HG03280 (cell line): Measurements from ENCODE around the gene NR5A2.

Experiments used
- ATAC-seq: cut with Tn5 transposase; IDR thresholded peaks from one replicate; pipeline ENCODE4 v1.9.1; 2021; ENCODE audit warnings: mild to moderate bottlenecking, moderate library complexity; ENCODE audit not compliant: unreplicated experiment

Gene NR5A2

DNA sequence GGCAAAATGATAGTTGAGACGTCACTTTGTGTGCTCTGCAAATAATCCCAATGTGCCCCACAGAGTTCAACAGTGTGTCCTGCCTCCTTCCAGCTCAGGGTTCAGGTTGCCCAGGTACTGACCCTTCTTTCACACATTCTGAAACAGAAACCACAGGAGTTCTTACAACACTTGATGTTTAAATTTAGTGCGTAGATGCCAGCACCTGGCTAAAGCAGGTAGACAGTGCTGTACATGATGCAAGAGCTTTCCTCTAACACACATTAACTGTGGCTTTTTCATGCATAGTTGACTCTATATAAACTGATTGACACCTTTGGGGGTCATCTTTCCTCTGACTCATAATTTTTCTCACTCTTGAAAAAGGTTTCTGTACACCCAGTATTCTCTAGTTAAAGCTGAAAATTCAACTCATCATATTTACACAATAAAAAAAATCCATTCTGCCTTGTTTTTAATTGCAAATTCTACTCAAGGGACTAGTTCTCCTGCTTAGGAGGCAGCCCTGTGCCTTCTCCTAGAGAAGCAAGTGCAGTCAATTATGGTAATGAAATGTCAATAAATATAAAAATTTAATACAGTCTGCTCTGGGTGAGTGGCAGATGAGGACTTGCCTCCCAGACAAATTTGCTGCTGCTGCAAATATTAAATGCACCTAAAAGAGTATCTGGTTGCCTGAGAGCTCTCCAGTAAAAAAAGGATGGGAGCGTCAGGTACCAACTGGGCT lies 91.4 kb downstream of the NR5A2 start:
- ATAC-seq, result no peak

DNA sequence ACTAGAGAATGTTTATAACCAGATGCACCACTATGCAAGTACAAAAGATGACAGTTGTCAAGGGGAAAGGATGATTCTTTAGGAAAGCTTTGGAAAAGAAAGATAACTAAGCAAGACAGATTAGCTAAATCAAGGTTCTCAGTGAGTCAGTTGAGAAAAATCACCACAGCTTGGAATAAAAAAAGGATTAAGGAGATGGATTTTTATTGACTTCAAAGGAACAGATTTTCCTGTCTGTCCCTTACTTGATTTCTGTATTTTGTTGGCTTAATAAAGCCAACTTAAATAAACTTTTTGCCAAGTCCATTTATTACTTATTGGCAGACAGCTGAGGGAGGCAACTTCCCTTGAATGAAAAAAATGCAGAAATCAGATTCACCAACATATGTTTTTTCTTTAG lies 93.9 kb downstream of the NR5A2 start:
- ATAC-seq, result no peak

DNA sequence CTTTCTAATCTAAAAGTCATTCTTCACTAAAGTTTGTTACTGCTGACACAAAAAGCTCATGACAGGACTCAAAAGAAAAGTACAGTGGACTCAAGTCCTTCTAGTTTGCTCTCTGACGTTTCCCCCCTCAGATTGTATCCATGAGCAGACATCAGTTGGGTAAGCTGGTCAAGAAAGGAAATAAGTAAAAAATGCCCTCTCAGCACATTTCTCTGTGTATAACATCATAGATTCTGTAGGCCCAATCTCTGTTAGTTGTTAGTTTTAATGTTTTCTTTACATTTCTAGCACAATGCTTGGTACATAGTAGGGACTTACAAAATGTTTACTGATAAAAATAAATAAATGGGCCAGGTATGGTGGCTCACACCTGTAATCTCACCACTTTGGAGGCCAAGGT lies 96.8 kb downstream of the NR5A2 start:
- no peak for ATAC-seq

DNA sequence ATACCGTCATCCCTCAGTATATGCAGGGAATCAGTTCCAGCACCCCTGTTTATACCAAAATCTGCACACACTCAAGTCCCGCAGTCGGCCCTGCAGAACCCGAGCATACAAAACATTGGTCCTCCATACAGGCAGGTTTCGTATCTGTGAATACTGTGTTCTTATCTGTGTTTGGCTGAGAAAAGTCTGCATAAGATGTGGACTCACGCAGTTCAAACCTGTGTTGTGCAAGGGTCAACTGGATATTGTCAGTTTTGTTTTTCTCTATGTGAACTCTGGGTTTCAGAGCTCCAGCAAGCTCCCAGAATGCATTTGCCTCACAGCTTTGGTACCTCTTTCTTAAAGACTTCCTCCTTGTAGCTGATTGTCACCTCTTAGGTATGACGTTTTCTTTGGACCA lies 100.6 kb downstream of the NR5A2 start:
- no peak for ATAC-seq

DNA sequence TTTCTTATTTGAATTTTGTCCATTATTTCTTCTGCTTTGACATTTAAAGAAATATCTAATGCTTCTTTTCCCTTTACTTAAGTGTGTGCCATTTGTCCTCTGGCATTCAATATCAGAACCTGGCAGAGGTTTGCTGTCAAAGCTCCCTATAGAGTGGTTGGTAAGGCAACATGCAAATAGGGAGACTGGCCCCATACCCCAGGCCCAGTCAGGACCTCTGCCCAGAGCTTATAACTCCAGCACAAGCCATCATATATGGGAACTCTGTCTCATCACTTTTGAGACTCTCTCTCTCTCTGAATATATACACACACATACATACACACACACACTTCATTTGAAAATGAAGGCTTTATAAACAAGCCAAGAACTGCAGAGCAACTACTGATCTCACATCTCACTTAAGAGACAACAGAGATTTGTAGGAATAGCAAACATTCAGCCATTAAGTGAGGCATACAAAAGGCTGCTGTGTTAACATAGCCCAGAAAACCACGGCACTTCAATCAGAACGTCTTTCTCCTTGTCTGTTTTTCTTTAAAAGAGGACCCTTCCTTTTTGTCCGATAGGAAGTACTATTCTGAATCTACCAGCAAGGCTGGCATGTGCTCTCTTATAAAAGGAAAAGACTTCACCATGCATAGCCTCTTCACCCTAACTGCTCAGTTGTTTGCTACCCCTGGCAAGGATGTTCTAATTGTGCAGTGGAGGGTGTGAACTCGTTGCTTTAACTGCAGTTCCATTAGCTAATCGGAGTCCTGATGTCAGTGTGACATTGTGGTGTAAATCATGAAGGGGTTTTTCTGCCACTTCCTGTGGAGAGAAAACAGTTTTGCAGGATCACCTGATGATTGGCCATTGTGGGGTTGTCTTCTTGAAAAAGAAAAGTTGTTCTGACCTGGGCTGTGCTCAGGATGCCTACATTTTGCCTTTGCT lies 101.7 kb downstream of the NR5A2 start:
- ATAC-seq, result no peak

DNA sequence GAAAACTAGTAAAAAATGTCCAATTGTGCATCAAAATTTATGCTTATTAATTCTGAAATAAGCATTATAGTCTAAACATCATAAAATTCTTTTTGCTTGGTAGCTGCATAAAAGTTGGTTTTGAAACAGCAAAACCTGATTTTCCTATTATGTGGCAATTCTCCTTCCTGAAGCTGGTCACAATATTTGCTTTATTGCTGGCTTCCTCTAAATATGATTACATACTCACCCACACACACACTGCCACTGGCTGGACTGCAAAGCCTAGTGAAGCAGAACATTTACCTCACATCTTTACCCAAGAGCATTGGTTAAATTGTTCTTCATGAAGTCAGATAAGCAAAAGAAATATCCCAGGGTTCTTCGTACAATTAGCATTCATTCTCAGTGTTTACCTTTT lies 103.0 kb downstream of the NR5A2 start:
- no peak for ATAC-seq

DNA sequence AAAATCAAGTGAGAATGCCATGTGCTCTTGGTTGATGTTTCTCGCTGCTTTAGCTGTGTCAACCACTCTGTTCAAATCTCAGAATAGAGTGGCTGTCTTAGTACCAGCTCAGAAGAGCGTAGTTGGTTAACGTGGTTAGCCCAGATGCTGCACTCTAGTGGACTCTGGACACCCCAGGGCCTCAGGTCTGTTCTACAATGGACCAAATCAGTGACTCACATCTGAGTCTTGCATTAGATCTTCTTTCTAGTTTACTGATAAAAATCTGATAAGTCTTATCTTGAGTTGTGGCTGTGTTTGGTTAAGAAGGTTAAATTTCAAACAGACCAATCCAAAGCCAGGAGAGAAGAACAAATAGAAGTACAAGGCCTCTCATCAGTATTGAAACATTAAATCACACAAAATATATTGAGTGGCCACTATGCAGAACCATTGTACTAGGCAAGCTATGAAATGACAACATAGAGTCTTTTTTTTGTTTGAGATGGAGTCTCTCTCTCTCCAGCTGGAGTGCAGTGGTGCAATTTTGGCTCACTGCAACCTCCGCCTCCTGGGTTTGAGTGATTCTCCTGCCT lies 104.1 kb downstream of the NR5A2 start:
- ATAC-seq, result no peak

DNA sequence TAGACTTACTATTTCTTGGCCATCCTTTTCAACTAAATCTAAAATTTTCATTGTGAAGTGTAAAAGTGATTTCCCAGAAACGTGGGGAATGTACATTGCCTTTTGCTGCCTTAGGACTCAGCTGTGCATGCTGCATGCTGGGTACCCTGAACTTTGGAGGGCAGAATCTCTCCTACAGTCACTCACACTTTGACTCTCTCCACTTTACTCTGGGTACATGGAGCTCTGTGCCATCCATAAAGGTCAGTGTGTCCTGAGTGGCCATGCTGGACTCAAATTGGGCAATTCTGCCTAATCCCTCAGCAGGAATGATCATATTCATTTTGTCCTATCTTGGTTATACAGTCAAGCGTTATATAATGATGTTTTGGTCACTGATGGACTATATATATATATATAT lies 105.6 kb downstream of the NR5A2 start:
- ATAC-seq, result no peak

DNA sequence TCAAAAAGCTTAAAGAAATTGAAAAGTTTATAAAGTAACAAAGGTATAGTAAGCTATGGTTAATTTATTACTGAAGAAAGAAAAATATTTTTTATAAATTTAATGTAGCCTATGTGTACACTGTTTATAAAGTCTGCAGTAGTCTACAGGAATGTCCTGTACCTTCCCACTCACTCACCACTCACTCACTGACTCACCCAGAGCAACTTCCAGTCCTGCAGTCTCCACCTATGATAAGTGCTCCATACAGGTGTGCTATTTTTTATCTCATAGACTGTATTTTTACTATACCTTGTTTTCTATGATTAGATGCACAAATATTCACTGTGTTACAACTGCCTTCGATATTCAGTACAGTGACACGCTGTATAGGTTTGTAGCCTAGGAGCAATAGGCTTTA lies 106.6 kb downstream of the NR5A2 start:
- ATAC-seq, result no peak

DNA sequence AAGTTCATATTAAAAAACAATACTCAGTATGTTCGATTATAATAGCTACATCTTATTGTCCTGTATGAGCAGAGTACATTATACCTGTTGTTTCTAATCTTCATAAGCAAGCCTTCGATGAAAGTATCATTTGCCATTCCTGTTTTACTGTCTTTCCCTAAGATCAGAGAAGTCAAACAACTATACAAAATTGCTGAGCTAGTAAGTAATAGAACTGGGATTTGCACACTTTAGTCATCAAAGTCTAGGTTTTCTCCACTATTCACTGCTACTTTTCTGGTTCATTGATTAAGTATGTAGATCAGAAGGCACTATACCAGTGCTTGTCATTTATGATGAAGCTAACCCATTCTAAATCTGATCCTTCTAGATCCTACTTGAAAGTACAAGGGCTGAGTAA lies 108.9 kb downstream of the NR5A2 start:
- no peak for ATAC-seq

DNA sequence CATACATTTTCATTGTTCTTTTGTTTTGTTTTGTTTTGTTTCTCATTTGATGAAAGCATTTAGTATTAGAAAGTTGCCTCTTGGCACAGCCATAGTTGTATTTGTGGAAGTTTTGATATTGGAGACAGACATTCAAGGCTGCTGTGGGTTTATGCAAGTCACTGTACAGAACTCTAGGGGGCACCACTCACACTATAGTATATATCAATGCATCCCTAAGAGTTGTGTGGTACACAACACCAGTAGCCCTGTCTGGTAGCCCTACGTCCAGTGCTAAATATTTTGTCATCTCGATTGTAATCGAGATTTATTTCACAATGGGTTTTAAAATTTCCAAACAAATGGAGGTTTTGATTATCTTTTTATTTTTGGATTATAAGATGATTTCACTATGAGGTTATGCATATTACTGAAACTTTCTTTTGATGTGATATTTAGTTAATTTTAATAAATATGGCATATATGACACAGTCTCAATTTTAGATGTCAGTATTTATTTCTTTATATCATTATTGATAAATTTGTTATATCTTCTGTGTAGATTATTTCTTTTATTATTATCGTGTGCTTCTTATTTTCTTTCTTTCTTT lies 112.2 kb downstream of the NR5A2 start:
- ATAC-seq, result peak; percentile 77

DNA sequence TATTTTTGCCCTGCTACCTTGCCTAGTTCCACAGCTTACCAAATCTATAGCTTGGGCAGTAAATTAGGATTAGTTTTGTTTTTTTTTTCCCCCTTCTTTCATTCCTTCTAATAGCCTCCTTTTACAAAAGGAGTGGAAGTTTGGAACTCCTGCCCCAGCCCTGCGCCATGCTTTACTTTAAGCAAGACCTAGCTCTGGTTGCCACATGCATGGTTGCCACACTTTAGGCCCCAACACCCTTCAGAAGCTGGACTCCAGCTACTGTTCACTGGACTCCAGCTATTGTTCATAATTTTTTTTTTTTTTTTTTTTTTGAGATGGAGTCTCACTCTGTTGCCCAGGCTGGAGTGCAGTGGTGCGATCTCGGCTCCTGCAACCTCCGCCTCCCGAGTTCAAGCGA lies 115.8 kb downstream of the NR5A2 start:
- ATAC-seq, result no peak

DNA sequence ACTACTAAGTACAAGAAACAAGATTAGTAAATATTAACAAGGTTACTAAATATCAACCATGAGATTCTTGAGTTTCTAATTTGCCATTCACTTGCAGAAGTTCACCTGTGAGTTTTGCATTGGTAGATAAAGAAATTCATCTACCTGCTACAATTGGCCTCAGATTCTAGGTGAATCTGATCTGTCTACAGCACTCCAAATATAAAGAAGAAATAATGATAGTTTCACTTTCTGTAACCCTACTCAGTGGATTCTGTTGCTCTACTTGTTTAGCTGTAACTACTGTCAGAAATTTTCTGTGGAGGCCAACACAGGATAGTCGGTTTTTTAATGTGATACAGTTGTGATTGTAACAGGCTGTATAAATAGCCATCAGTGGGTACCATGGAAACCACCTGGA lies 118.6 kb downstream of the NR5A2 start:
- ATAC-seq, result no peak

DNA sequence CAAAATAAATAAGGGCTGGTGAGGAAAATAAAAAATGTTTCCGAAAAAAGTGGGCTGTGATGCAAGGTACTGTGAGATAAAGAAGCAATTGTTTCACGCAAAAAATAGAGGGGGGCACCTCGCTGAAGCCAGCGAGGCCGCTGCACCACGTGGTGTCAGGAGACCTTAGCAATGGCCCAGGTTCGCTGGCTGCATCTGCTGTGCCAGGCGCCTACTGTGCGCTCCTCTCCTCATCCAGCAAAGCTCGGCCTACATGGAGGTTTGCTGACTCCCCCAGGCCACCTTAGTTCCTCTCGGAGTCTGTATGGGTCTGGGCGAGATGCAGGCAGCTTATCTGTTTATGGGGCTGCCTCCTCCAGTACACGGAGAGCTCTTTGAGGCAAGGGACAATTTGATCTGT lies 119.6 kb downstream of the NR5A2 start:
- no peak for ATAC-seq

DNA sequence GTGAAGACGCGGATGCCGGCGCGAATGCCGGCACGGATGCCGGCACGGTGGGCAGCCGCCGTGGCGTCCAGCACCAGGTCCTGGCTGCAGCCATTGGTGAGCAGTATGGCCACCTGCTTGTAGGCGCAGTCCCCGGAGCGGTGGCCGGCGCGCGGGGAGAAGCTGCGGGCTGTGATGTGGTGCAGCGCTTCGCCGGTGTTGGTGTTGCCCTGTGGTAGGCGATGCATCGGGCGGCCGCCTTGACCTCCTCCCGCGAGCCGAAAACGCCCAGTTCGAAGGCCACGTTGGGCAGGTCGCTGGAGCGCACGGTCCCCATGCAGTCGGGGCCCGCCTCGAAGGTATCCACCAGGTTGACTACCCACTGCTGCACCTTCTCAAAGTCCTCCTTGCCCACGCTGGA lies 120.2 kb downstream of the NR5A2 start:
- ATAC-seq, result no peak

DNA sequence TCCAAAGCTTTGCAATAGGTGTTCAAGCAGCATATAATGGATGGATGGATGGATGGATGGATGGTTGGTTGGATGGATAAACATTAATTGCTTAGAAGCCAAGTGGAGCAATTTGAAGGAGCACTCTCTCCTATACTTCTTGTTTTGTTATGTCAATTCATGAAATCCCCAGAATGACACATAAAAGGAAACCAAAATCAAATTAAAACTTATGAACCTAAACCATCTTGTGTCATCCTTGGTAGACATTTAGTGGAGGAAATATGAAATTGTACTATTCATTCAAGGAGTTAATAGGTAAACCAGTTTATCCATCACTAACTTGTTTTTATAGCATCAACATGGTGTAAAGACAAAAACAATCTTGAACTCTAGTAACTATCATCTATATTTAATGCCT lies 122.5 kb downstream of the NR5A2 start:
- ATAC-seq, result no peak

DNA sequence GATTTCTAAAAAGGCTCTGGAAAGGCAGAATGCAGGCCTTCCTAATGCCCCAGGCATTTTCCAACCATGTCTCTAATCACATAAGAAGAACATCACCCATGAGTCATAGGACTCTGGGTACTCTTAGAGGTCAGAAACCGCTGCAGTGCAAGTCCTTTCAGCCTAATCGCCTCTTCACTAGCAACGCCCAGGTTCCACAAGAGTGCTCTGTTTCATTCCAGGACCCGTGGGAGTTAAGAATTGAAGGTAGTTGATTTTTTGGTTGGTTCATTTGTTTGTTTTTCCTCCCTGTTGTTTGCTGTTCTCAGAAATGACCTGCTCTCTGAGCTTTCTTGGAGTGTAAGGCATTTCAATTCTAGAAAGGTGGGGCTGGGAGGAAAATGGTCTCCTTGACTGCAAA lies 123.2 kb downstream of the NR5A2 start:
- ATAC-seq, result peak; percentile 43

DNA sequence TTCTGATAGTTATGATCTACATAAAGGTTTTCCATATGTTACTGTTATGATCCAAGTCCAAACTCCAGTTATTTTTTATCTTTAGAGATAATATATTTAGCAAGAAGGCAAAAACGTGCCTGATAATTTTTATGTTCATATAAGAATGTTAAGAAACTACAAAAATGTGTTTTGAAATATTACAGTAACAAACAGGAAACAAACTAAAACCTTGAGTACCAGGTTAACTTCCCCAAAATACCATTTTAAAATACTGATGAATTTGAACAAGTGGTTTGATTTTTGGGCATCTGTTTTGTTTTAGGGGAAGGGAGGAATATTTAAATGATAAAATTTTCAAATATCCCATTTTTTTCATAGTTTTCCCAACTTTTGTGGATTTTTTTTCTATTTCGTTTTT lies 124.8 kb downstream of the NR5A2 start:
- no peak for ATAC-seq

DNA sequence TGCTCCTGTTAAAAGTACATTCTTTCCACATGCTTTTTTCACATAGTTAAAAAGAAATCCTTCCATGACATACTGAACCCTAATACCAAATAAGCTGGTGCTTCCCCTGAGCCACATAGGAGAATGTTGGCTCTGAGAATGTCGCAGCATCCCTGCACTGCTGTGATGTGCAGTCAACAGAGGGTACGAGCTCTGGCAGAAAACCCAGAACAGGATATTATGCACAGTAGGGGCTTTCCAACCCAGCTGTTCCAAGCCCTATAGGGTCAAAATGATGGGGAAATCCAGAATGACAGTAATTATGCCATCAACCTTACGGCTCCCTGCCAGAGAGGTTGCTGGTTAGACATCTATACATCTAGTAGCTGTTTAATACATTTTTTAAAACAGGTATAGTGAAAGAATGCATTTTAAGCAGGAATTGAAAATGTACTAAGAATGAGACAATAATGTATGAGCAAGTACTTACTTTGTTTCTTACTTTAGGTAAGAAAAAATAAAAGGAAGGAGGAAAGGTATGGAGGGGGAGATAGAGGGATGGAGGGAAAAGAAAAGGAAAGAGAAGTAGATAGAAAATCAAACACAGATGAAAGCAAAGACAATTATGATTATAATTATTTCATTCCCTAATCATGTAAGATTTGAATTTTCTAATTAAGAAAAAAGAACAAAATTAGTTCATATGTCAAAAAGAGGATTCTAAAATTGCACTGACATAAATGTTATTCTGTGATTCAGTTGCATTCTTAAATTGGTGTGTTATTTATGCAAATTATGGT lies 126.0 kb downstream of the NR5A2 start:
- ATAC-seq, result no peak

DNA sequence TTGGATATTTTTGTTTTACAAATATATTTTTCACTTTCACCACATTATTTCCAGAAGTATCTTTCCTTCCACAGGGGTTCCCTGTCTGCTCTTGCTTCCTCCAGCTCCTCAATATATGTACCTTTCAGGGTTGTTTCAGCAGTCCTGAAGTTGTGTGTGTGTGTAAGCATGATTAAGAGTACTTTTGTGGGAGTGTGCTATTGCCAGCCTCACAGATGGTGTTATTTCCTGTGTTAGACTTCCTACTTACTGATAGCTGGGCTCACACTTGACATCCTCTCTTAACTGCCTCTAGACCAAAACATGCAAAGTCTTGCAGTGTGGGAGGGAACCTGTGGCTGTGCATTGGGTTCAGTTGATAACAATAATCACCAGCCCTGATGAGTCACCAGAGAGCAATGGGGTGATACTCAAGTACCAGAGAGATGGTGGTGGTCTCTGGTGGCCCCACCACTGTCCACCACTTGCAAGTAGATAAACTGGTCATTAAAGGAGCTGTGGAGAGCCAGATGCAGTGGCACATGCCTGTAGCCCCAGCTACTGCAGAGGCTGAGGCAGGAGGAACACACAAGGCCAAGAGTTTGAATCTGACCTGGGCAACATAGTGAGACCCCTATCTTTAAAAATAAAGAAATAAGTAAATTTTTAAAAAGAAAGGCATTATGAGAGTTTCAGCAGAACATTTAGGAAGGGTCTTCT lies 126.7 kb downstream of the NR5A2 start:
- ATAC-seq, result peak; percentile 90
